HepG2 (cell line): Measurements from ENCODE around the gene DCUN1D3.

Experiments used
- ETV5 ChIP-seq: IDR thresholded peaks from 2 replicates; pipeline ENCODE4 v1.6.1; 2018; ENCODE audit warnings: missing biosample characterization, missing genetic modification reagents, inconsistent platforms, borderline replicate concordance
- MXI1 ChIP-seq: IDR thresholded peaks from 3 replicates; pipeline ENCODE4 v1.6.1; 2012; ENCODE audit warnings: low read depth, low read length, inconsistent platforms, borderline replicate concordance
- NR1H2 ChIP-seq: sonication (generic); formaldehyde crosslinking; IDR thresholded peaks from 2 replicates; pipeline ENCODE4 v1.8.1; 2022; ENCODE audit warnings: low read depth, missing genetic modification reagents, borderline replicate concordance
- TEAD2 ChIP-seq: sonication (generic); formaldehyde crosslinking; IDR thresholded peaks from 2 replicates; pipeline ENCODE4 v1.9.0; 2021; ENCODE audit warnings: missing genetic modification reagents
- TGIF2 ChIP-seq: IDR thresholded peaks from 2 replicates; pipeline ENCODE4 v1.6.1; 2016; ENCODE audit warnings: control low read depth, missing compliant biosample characterization

- TF ChIP-seq TGIF2 (CRISPR knock-in tag) (no peak), MXI1 (no peak), TEAD2 (CRISPR knock-in tag) (no peak), ETV5 (CRISPR knock-in tag) (no peak), NR1H2 (CRISPR knock-in tag) (no peak)
These were observed 56.1 kb downstream of the DCUN1D3 start for GRCh38 chr16:20844054-20844453.
